Adrenal gland (tissue), 12 donors: ENCODE results near the gene SLX4. TPM values are rescaled to one million over a fixed set of nuclear protein-coding genes. Genes with fewer than 3 reads are reported as not detected.

Experiments
- DNase-seq, 7 donors: peaks; one replicate each; pipeline ENCODE4 v3.0.0-alpha.2; 2019 to 2020
- H3K27ac ChIP-seq, 5 donors: fragments of 200-600 bp; sonication (generic) in 4 of 5; 1 replicate in 3 of 5; 2 replicates in 2 of 5; pipeline versions ENCODE4 v1.5.1 to v1.8.0; 2016 to 2020; ENCODE audit warnings: mild to moderate bottlenecking in 1 of 5
- H3K27me3 ChIP-seq: fragments of 200-600 bp; 2 replicates; pipeline ENCODE4 v1.8.0; 2021
- H3K36me3 ChIP-seq, 2 donors: fragments of 200-600 bp; replicated peaks in 1 of 2; 1 replicate in 1 of 2; 2 replicates in 1 of 2; pipeline versions ENCODE4 v1.5.1 to v1.8.0; 2018 to 2022
- H3K4me1 ChIP-seq, 2 donors: fragments of 200-600 bp; replicated peaks in 1 of 2; 1 replicate in 1 of 2; 2 replicates in 1 of 2; pipeline versions ENCODE4 v1.5.1 to v1.8.0; 2018 to 2021
- H3K4me3 ChIP-seq, 4 donors: fragments of 200-600 bp; sonication (generic) in 3 of 4; one replicate each; pipeline ENCODE4 v1.5.1; 2016 to 2018
- H3K9me3 ChIP-seq, 3 donors: fragments of 200-600 bp; sonication (generic) in 1 of 3; replicated peaks in 1 of 3; 1 replicate in 2 of 3; 2 replicates in 1 of 3; pipeline versions ENCODE4 v1.5.1 to v1.8.0; 2016 to 2021
- CTCF ChIP-seq, 6 experiments: fragments of 450-650 bp in 4 of 6; fragments of 200-600 bp in 2 of 6; sonication (generic) in 1 of 6; IDR thresholded peaks; 1 replicate in 5 of 6; 2 replicates in 1 of 6; pipeline versions ENCODE4 v1.5.1 to v1.8.0; 2016 to 2021; ENCODE audit warnings: antibody characterized with exemption in 6 of 6, mild to moderate bottlenecking in 2 of 6, moderate library complexity in 1 of 6
- POLR2A ChIP-seq, 2 donors: fragments of 450-650 bp; IDR thresholded peaks; one replicate each; pipeline ENCODE4 v1.6.1; 2017; ENCODE audit warnings: antibody characterized with exemption in 2 of 2, mild to moderate bottlenecking in 2 of 2, moderate library complexity in 1 of 2
- WGBS, 4 donors: extraction: QIAGEN DNeasy Blood & Tissue Kit in 2 of 4; methylation state at CpG; one replicate each; pipeline versions ENCODE4 v1.1.5 to v1.1.7; 2013 to 2017; 5-methylcytosine and 5-hydroxymethylcytosine counted together
- intact Hi-C, 2 donors: fragments of 100-400 bp; cut with DNase I; formaldehyde crosslinking; loops; one replicate each; pipeline versions ENCODE4 v1.14.1 to v1.15.0; 2022 to 2023
- polyA plus RNA-seq, 3 donors: library from polyadenylated mRNA; stranded (reverse); fragments of 200-250 nt in 2 of 3; fragments of 350-450 nt in 1 of 3; fragmentation: Illumina TruSeq in 1 of 3; extraction: RNeasy Lipid Tissue Mini Kit (QIAGEN cat#74804) in 1 of 3; gene quantifications; one replicate each; pipeline ENCODE4 v1.2.3, GENCODE V29; 2013 to 2014
- total RNA-seq, 9 donors: library from RNA; depleted of rRNA in 4 of 9; stranded (reverse); fragments of >200 nt in 4 of 9; fragments of 120-200 nt in 1 of 9; fragmentation: NEBNext Ultra II Directional in 1 of 9; extraction: Animal tissue kit (Norgen Biotek cat#: 25700) in 1 of 9; gene quantifications; one replicate each; pipeline versions ENCODE4 v1.1.0 to v1.2.4, GENCODE V29; 2013 to 2023
- donor health status: healthy with polysubstance abuse.
- donor health status: Bipolar disorder and iron deficiency.
- donor health status: DM: yes; HTN: yes; CAD: no.
- donor health status: DM: no; HTN: no; CAD: no.
- donor health status: DM: no; HTN: no; CAD: no.
- donor health status: DM: yes; HTN: yes; CAD: no.

SLX4 gene
- total and polyA plus RNA-seq, 12 donors, result 1.7 to 8.2 (median 4.2) TPM

DNA sequence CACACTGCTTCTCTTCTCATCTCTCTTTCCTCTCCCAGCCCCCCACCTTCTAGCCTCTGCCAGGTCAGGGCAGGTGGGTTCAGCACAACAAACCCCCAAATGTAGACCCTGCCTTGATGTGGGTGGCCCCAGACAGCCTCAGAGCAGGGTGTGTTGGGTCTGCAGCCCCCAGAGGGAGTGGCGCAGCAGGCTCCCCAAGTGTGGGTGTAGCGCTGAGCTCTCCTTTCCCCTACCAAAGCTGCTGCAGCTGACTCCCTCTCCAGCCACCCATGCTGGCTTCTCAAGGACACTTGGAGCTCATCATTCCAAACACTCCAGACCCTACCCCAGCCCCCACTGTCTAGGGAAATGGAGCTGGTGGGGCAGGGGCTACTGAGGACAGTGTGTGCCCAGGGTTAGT lies 61.5 kb downstream of the SLX4 start:
- intact Hi-C loops, result no loop called here
- no peak for TF ChIP-seq POLR2A (IDR thresholded peaks at IDR 0.05)
- TF ChIP-seq CTCF (IDR thresholded peaks at IDR 0.05), result no peak
- Histone ChIP-seq H3K36me3 (no peaks in the 10 kb centered on the region), H3K9me3 (no peaks in the 10 kb centered on the region), H3K4me3 (no peak overlapping the region), H3K27me3 (no peaks in the 10 kb centered on the region), H3K4me1 (no peaks in the 10 kb centered on the region), H3K27ac (no peak overlapping the region)
- DNase-seq, result no peak
- WGBS, 4 donors, result 86 to 100% (median 100%) methylated on average over 1 to 2 of the region's 2 CpGs; no CpG with 5 or more reads in 1 of the 4 donors

DNA sequence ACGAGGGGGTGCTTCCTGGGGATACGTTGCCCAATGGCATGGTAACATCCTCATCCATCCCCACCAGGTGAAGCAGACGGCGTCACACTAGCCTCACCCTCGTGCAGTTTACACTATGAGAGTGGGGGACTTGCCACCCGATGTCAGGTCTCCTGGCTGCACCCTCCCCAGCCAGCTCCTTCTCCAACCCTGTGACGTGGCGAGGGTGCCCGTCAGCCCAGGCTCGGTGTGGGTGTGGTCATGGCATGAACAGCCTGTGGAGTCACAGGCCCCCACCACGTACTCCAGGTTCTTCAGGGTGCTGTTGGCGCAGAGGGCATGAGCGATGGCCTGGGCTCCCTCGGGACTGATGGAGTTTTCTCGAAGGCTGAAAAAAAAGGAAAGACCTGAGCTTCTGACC lies 62.5 kb downstream of the SLX4 start:
- TF ChIP-seq CTCF (IDR thresholded peaks at IDR 0.05) (no peak), POLR2A (IDR thresholded peaks at IDR 0.05) (no peak)
- H3K27me3 ChIP-seq, result no peaks in the 10 kb centered on the region

GRCh38 chr16:3548445-3548844 lies 63.0 kb downstream of the SLX4 start:
- Histone ChIP-seq H3K27ac (no peak overlapping the region), H3K27me3 (no peaks in the 10 kb centered on the region)
- intact Hi-C loops, result no loop called here

More for the DNA sequence above, 62.5 kb downstream of the SLX4 start:
- no peak for DNase-seq
- H3K36me3 ChIP-seq, result no peaks in the 10 kb centered on the region
- H3K9me3 ChIP-seq, result no peaks in the 10 kb centered on the region
- WGBS, 4 donors, result 84 to 100% (median 89%) methylated on average over 2 to 15 of the region's 15 CpGs
- no peak overlapping the region for H3K27ac ChIP-seq
- no peak overlapping the region for H3K4me3 ChIP-seq
- no peaks in the 10 kb centered on the region for H3K4me1 ChIP-seq
- intact Hi-C loops, result no loop called here

GRCh38 chr16:3546986-3547682 lies 64.3 kb downstream of the SLX4 start:
- Histone ChIP-seq H3K9me3 (no peaks in the 10 kb centered on the region), H3K27me3 (no peaks in the 10 kb centered on the region), H3K4me3 (no peak overlapping the region), H3K4me1 (no peaks in the 10 kb centered on the region), H3K36me3 (no peaks in the 10 kb centered on the region), H3K27ac (no peak overlapping the region)
- intact Hi-C loops, result no loop called here
- no peak for TF ChIP-seq POLR2A (IDR thresholded peaks at IDR 0.05)
- no peak for TF ChIP-seq CTCF (IDR thresholded peaks at IDR 0.05)
- DNase-seq, result no peak
- 78 to 88% (median 84%) methylated on average over 15 of the region's 15 CpGs for WGBS, 4 donors

More at GRCh38 chr16:3548445-3548844, 63.0 kb downstream of the SLX4 start:
- WGBS, 4 donors, result 82 to 87% (median 86%) methylated on average over 7 to 10 of the region's 10 CpGs
- TF ChIP-seq CTCF (IDR thresholded peaks at IDR 0.05) (no peak), POLR2A (IDR thresholded peaks at IDR 0.05) (no peak)
- Histone ChIP-seq H3K9me3 (no peaks in the 10 kb centered on the region), H3K36me3 (no peaks in the 10 kb centered on the region), H3K4me1 (no peaks in the 10 kb centered on the region), H3K4me3 (no peak overlapping the region)
- no peak for DNase-seq
